HG02884 (cell line): ENCODE data around the gene DNAJC6.

Source experiments
- ATAC-seq: cut with Tn5 transposase; IDR thresholded peaks from one replicate; pipeline ENCODE4 v1.9.1; 2021; ENCODE audit warnings: mild to moderate bottlenecking, moderate library complexity; ENCODE audit not compliant: unreplicated experiment

Gene DNAJC6

DNA sequence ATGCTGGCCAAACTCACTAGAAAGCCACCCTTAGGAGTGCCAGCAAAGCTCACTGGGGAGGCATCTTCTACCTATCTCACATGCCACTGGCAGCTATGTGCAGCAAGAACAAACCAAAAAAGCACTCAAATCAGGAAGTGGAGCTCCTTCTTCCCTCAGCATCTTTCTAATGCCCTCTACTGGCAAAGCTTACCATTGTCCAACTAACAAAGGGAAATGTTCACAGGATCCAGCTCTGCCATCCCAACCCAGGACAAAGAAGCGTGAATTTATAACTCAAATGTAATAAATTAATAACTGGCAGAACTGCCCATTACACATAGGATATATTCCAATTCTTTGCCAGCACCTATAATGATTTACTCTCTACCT, 150.0 kb downstream of the DNAJC6 start:
- peak; percentile 79 for ATAC-seq
